ENCODE results near the gene MADD.

- TF ChIP-seq POLR2A (IDR thresholded peaks at IDR 0.05) (no peak), CTCF (IDR thresholded peaks at IDR 0.05) (no peak), POLR2AphosphoS5 (IDR thresholded peaks at IDR 0.05) (no peak)
Measured at GRCh38 chr11:47244448-47245350, 25.2 kb upstream of the MADD start.
